ENCODE data around the gene TBX3. TPM values are rescaled to one million over a fixed set of nuclear protein-coding genes. Genes with fewer than 3 reads are reported as not detected.
A peak's percentile ranks its signal among the peaks of the same experiment; 100 is the strongest.

Gene TBX3
- total RNA-seq, 2 experiments from 2014 or later: not detected

GRCh38 chr12:114701104-114701414 lies 17.1 kb upstream of the TBX3 start:
- Mint-ChIP-seq H3K4me1 (no peaks in the 10 kb centered on the region), H3K4me3 (no peak overlapping the region), H3K9me3 (no peaks in the 10 kb centered on the region), H3K36me3 (no peaks in the 10 kb centered on the region), H3K27ac (no peak overlapping the region), H3K27me3 (peaks cover 85% of the 10 kb centered on the region)
- no peak for DNase-seq

- no peak for DNase-seq
- Mint-ChIP-seq H3K27me3 (peaks cover 86% of the 10 kb centered on the region), H3K9me3 (no peaks in the 10 kb centered on the region), H3K4me1 (no peaks in the 10 kb centered on the region), H3K27ac (no peak overlapping the region), H3K36me3 (no peaks in the 10 kb centered on the region), H3K4me3 (no peak overlapping the region)
Measured at GRCh38 chr12:114700392-114701103, 16.6 kb upstream of the TBX3 start.

- no peaks in the 10 kb centered on the region for H3K9me3 Mint-ChIP-seq
- no peaks in the 10 kb centered on the region for H3K4me1 Mint-ChIP-seq
- no peaks in the 10 kb centered on the region for H3K36me3 Mint-ChIP-seq
- no peak overlapping the region for H3K27ac Mint-ChIP-seq
- H3K27me3 Mint-ChIP-seq: peaks cover 97% of the 10 kb centered on the region
- H3K4me3 Mint-ChIP-seq: no peak overlapping the region
- no peak for DNase-seq
Measured at GRCh38 chr12:114698566-114699163, 14.7 kb upstream of the TBX3 start.

GRCh38 chr12:114697741-114698565 lies 14.0 kb upstream of the TBX3 start:
- Mint-ChIP-seq H3K4me3 (no peak overlapping the region), H3K27me3 (peaks cover 99% of the 10 kb centered on the region), H3K36me3 (no peaks in the 10 kb centered on the region), H3K27ac (no peak overlapping the region), H3K9me3 (no peaks in the 10 kb centered on the region), H3K4me1 (no peaks in the 10 kb centered on the region)
- no peak for DNase-seq

- H3K4me1 Mint-ChIP-seq: no peaks in the 10 kb centered on the region
- DNase-seq: no peak
- no peaks in the 10 kb centered on the region for H3K9me3 Mint-ChIP-seq
- H3K27me3 Mint-ChIP-seq: peaks cover 99% of the 10 kb centered on the region
- H3K27ac Mint-ChIP-seq: peak overlapping the region; percentile 38
- H3K36me3 Mint-ChIP-seq: no peaks in the 10 kb centered on the region
- no peak overlapping the region for H3K4me3 Mint-ChIP-seq
Measured at GRCh38 chr12:114697243-114697716, 13.3 kb upstream of the TBX3 start.

GRCh38 chr12:114696443-114697242 lies 12.7 kb upstream of the TBX3 start:
- Mint-ChIP-seq H3K27me3 (peaks cover 98% of the 10 kb centered on the region), H3K4me3 (no peak overlapping the region), H3K27ac (peak overlapping the region; percentile 38), H3K36me3 (no peaks in the 10 kb centered on the region), H3K9me3 (no peaks in the 10 kb centered on the region), H3K4me1 (no peaks in the 10 kb centered on the region)
- no peak for DNase-seq

- no peaks in the 10 kb centered on the region for H3K4me1 Mint-ChIP-seq
- no peaks in the 10 kb centered on the region for H3K9me3 Mint-ChIP-seq
Measured at GRCh38 chr12:114695305-114695592, 11.3 kb upstream of the TBX3 start.

GRCh38 chr12:114694436-114695304 lies 10.7 kb upstream of the TBX3 start:
- no peak for DNase-seq
- Mint-ChIP-seq H3K4me3 (no peak overlapping the region), H3K9me3 (no peaks in the 10 kb centered on the region), H3K36me3 (no peaks in the 10 kb centered on the region), H3K27ac (no peak overlapping the region), H3K4me1 (no peaks in the 10 kb centered on the region), H3K27me3 (peaks cover 99% of the 10 kb centered on the region)

More at GRCh38 chr12:114695305-114695592, 11.3 kb upstream of the TBX3 start:
- H3K27ac Mint-ChIP-seq: no peak overlapping the region
- no peak for DNase-seq
- H3K36me3 Mint-ChIP-seq: no peaks in the 10 kb centered on the region
- H3K4me3 Mint-ChIP-seq: no peak overlapping the region
- peaks cover 99% of the 10 kb centered on the region for H3K27me3 Mint-ChIP-seq

- Mint-ChIP-seq H3K27me3 (peaks cover 99% of the 10 kb centered on the region), H3K27ac (no peak overlapping the region), H3K4me3 (no peak overlapping the region), H3K36me3 (no peaks in the 10 kb centered on the region), H3K9me3 (no peaks in the 10 kb centered on the region), H3K4me1 (peaks cover under 1% of the 10 kb centered on the region)
- DNase-seq: no peak
Measured at GRCh38 chr12:114693532-114693931, 9.6 kb upstream of the TBX3 start.

GRCh38 chr12:114693059-114693531 lies 9.1 kb upstream of the TBX3 start:
- no peak for DNase-seq
- Mint-ChIP-seq H3K4me3 (no peak overlapping the region), H3K4me1 (peaks cover 2% of the 10 kb centered on the region), H3K9me3 (no peaks in the 10 kb centered on the region), H3K36me3 (no peaks in the 10 kb centered on the region), H3K27ac (no peak overlapping the region), H3K27me3 (peaks cover 99% of the 10 kb centered on the region)

GRCh38 chr12:114692186-114693058 lies 8.4 kb upstream of the TBX3 start:
- Mint-ChIP-seq H3K27me3 (peaks cover 96% of the 10 kb centered on the region), H3K4me3 (no peak overlapping the region), H3K4me1 (peaks cover 2% of the 10 kb centered on the region), H3K36me3 (no peaks in the 10 kb centered on the region), H3K9me3 (no peaks in the 10 kb centered on the region), H3K27ac (no peak overlapping the region)
- DNase-seq: no peak

GRCh38 chr12:114691763-114692185 lies 7.8 kb upstream of the TBX3 start:
- H3K27me3 Mint-ChIP-seq: peaks cover 95% of the 10 kb centered on the region
- DNase-seq: no peak
- H3K4me3 Mint-ChIP-seq: no peak overlapping the region
- H3K27ac Mint-ChIP-seq: no peak overlapping the region
- peaks cover 3% of the 10 kb centered on the region for H3K36me3 Mint-ChIP-seq
- H3K4me1 Mint-ChIP-seq: peaks cover 3% of the 10 kb centered on the region
- H3K9me3 Mint-ChIP-seq: no peaks in the 10 kb centered on the region

GRCh38 chr12:114691196-114691595 lies 7.2 kb upstream of the TBX3 start:
- no peak for DNase-seq
- peaks cover 5% of the 10 kb centered on the region for H3K9me3 Mint-ChIP-seq
- no peak overlapping the region for H3K27ac Mint-ChIP-seq
- H3K4me1 Mint-ChIP-seq: peaks cover 7% of the 10 kb centered on the region
- H3K36me3 Mint-ChIP-seq: peaks cover 5% of the 10 kb centered on the region
- no peak overlapping the region for H3K4me3 Mint-ChIP-seq
- H3K27me3 Mint-ChIP-seq: peaks cover 95% of the 10 kb centered on the region

Measured in activated naive CD8-positive, alpha-beta T cell treated with anti-CD3 and anti-CD28 coated beads for 36 hours (primary cell).